Bronchial epithelial cell (primary cell): ENCODE data around the gene RAD51B. TPM values are rescaled to one million over a fixed set of nuclear protein-coding genes. Genes with fewer than 3 reads are reported as not detected.

Experiments
- DNase-seq: peaks from one replicate; pipeline ENCODE4 v3.0.0-alpha.2; 2010; ENCODE audit warnings: low read depth
- FAIRE-seq: peaks from 2 replicates; lab custom pipeline; 2011; peaks lifted over from hg19 to GRCh38; lab: Jason Lieb, UNC
- H3K27me3 ChIP-seq: 2 replicates; pipeline ENCODE4 v1.5.1; 2011; ENCODE audit warnings: low read length; ENCODE audit not compliant: control insufficient read depth, insufficient read depth
- H3K36me3 ChIP-seq: 2 replicates; pipeline ENCODE4 v1.5.1; 2011; ENCODE audit warnings: low read length; ENCODE audit not compliant: control insufficient read depth, insufficient read depth
- H3K4me3 ChIP-seq: 2 replicates; pipeline ENCODE4 v1.5.1; 2011; ENCODE audit warnings: mild to moderate bottlenecking, low read depth, low read length, control low read depth
- CTCF ChIP-seq: IDR thresholded peaks from 2 replicates; pipeline ENCODE4 v1.5.1; 2011; ENCODE audit warnings: mild to moderate bottlenecking, moderate library complexity, low read length, control low read depth, inconsistent platforms; ENCODE audit not compliant: insufficient read depth, severe bottlenecking
- total RNA-seq: library from RNA; depleted of rRNA; stranded (reverse); fragments of >200 nt; gene quantifications from 2 replicates; pipeline ENCODE4 v1.2.1, GENCODE V29; 2014

The RAD51B gene
- total RNA-seq, 1 donor from 2014 or later, result 12.1 TPM

- FAIRE-seq (no peak), DNase-seq (no peak)
- no peak for TF ChIP-seq CTCF
- H3K27me3 ChIP-seq, result no peaks in the 10 kb centered on the region
- H3K4me3 ChIP-seq, result no peak overlapping the region
- no peaks in the 10 kb centered on the region for H3K36me3 ChIP-seq
Observed at GRCh38 chr14:68521557-68521901, 702.0 kb downstream of the RAD51B start.

DNA sequence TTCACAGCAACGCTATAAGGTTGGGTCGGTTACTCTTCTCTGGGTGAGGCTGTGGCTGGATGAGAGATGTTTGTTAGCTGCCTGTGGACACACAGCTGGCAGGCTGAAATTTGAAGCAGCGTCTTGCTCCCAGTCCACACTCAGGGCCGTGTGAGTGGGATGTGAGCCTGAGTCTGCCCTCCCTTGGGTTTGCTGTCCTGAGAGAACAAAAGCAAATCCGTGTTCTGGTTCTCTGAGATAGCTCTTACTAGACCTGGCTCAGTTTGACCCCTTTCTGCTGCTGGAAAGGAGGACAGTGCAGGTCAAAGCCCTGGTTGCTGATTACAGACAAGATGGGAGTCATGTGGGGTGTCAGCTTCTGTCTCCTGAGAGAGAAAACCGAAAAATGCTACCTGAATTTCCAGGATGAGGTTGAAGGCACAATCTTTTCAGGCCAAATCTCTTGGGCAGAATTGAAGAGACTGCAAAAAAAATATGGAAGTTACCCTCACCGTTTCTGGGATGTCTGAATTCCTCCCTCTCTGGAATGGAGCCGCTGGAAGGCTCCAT is 702.5 kb downstream of the RAD51B start:
- H3K27me3 ChIP-seq, result no peaks in the 10 kb centered on the region
- H3K36me3 ChIP-seq, result no peaks in the 10 kb centered on the region
- H3K4me3 ChIP-seq, result no peak overlapping the region
- FAIRE-seq (no peak), DNase-seq (no peak)
- no peak for TF ChIP-seq CTCF

DNA sequence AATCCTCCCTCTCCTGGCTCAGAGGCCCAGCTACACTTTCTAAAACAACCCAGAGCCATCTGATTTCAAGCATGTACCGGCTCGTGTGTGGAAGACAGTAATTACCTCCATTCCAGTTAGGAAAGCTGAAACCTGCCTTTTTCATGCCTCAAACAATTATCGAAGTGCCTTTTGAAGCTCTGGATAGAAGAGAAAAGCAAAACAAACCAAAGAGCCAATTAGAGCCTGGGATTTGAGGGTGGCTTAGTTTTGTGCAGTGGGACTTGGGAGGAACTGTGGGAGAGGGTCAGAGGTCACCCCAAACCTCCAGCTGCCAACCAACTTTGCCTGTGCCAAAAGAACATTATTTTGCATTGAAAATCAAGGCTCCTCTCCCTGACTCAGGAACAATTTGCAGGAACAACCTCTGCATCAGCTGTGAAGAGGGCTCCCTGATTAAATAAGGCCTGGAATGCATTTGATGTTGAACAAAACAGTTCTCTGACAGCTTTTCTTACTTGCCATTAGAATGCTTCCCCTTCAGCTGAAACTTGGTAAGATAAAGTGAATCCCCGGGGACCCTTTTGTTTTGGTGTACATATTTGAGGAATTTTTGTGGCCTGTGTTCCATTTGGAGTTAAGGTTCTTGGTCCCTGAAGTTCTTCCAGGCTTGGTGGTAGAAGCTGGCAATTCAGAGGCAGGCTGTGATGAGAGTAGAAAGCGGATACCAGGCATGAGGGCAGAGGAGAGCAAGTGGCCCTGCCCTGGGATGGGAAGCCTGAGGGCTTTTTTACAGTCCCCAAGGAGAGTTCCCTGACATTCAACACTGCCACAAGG is 703.1 kb downstream of the RAD51B start:
- no peak for DNase-seq

DNA sequence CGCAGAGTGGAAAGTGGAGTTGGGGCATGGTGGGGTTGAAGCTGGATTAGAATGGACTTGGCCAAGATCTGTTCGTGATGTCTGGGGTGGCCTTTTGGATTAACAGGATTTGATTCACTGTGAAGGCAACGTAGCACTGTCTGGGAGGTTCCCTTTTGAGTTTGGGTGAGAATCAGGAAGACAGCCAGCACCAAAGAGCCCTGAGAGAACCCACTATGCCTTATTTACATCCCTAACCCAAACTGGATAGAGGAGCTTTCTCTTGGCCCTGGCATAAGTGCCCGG is 703.7 kb downstream of the RAD51B start:
- no peaks in the 10 kb centered on the region for H3K36me3 ChIP-seq
- FAIRE-seq (no peak), DNase-seq (no peak)
- H3K27me3 ChIP-seq, result no peaks in the 10 kb centered on the region
- H3K4me3 ChIP-seq, result no peak overlapping the region
- no peak for TF ChIP-seq CTCF

More for the DNA sequence above, 703.1 kb downstream of the RAD51B start:
- H3K36me3 ChIP-seq, result no peaks in the 10 kb centered on the region
- H3K4me3 ChIP-seq, result no peak overlapping the region
- no peak for FAIRE-seq
- no peak for TF ChIP-seq CTCF
- H3K27me3 ChIP-seq, result no peaks in the 10 kb centered on the region

- no peak for TF ChIP-seq CTCF
- no peaks in the 10 kb centered on the region for H3K36me3 ChIP-seq
- H3K4me3 ChIP-seq, result no peak overlapping the region
- FAIRE-seq (no peak), DNase-seq (no peak)
- no peaks in the 10 kb centered on the region for H3K27me3 ChIP-seq
Observed at GRCh38 chr14:68523989-68524725, 704.6 kb downstream of the RAD51B start.
